ENCODE results near the gene HOXA3. TPM values are rescaled to one million over a fixed set of nuclear protein-coding genes. Genes with fewer than 3 reads are reported as not detected.

The HOXA3 gene
- polyA plus RNA-seq, 1 donor, result 19.1 TPM

GRCh38 chr7:27170426-27171324, 18.3 kb upstream of the HOXA3 start:
- 13% methylated on average over 9 of the region's 11 CpGs for WGBS (ENCODE audit: insufficient coverage, low lambda C conversion rate)
- peak overlapping the region; percentile 43 for H3K4me3 ChIP-seq (ENCODE audit: low read length)
- peaks cover 94% of the 10 kb centered on the region for H3K27me3 ChIP-seq (ENCODE audit: control insufficient read depth, insufficient read depth, low read length)
- no peaks in the 10 kb centered on the region for H3K36me3 ChIP-seq (ENCODE audit: control insufficient read depth, insufficient read depth, low read length)
- H3K4me1 ChIP-seq (ENCODE audit: control insufficient read depth, insufficient read depth, low read length), result peaks cover 3% of the 10 kb centered on the region
- peak overlapping the region; percentile 38 for H3K27ac ChIP-seq (ENCODE audit: low read length)
- no peak for DNase-seq
- peaks cover 43% of the 10 kb centered on the region for H3K9me3 ChIP-seq (ENCODE audit: control insufficient read depth, low read depth, low read length)

GRCh38 chr7:27169658-27170425, 17.5 kb upstream of the HOXA3 start:
- H3K27ac ChIP-seq (ENCODE audit: low read length), result peak overlapping the region; percentile 38
- no CpG with 5 or more reads among the region's 46 CpGs for WGBS (ENCODE audit: insufficient coverage, low lambda C conversion rate)
- DNase-seq, result no peak
- H3K4me1 ChIP-seq (ENCODE audit: control insufficient read depth, insufficient read depth, low read length), result peaks cover 3% of the 10 kb centered on the region
- peaks cover 49% of the 10 kb centered on the region for H3K9me3 ChIP-seq (ENCODE audit: control insufficient read depth, low read depth, low read length)
- peak overlapping the region; percentile 43 for H3K4me3 ChIP-seq (ENCODE audit: low read length)
- H3K27me3 ChIP-seq (ENCODE audit: control insufficient read depth, insufficient read depth, low read length), result peaks cover 94% of the 10 kb centered on the region
- H3K36me3 ChIP-seq (ENCODE audit: control insufficient read depth, insufficient read depth, low read length), result no peaks in the 10 kb centered on the region

- Histone ChIP-seq H3K9me3 (ENCODE audit: control insufficient read depth, low read depth, low read length) (peaks cover 52% of the 10 kb centered on the region), H3K4me1 (ENCODE audit: control insufficient read depth, insufficient read depth, low read length) (peaks cover 3% of the 10 kb centered on the region), H3K27me3 (ENCODE audit: control insufficient read depth, insufficient read depth, low read length) (peaks cover 95% of the 10 kb centered on the region), H3K4me3 (ENCODE audit: low read length) (peak overlapping the region; percentile 43), H3K36me3 (ENCODE audit: control insufficient read depth, insufficient read depth, low read length) (no peaks in the 10 kb centered on the region), H3K27ac (ENCODE audit: low read length) (peak overlapping the region; percentile 49)
- no peak for DNase-seq
- 42% methylated on average over 3 of the region's 25 CpGs for WGBS (ENCODE audit: insufficient coverage, low lambda C conversion rate)
Measured at GRCh38 chr7:27168265-27168947, 16.0 kb upstream of the HOXA3 start.

GRCh38 chr7:27167916-27168264, 15.5 kb upstream of the HOXA3 start:
- WGBS (ENCODE audit: insufficient coverage, low lambda C conversion rate), result no CpG with 5 or more reads among the region's 4 CpGs
- peaks cover 95% of the 10 kb centered on the region for H3K27me3 ChIP-seq (ENCODE audit: control insufficient read depth, insufficient read depth, low read length)
- H3K9me3 ChIP-seq (ENCODE audit: control insufficient read depth, low read depth, low read length), result peaks cover 48% of the 10 kb centered on the region
- no peak for DNase-seq
- peak overlapping the region; percentile 43 for H3K4me3 ChIP-seq (ENCODE audit: low read length)
- H3K36me3 ChIP-seq (ENCODE audit: control insufficient read depth, insufficient read depth, low read length), result no peaks in the 10 kb centered on the region
- peak overlapping the region; percentile 49 for H3K27ac ChIP-seq (ENCODE audit: low read length)
- peaks cover under 1% of the 10 kb centered on the region for H3K4me1 ChIP-seq (ENCODE audit: control insufficient read depth, insufficient read depth, low read length)

- Histone ChIP-seq H3K4me1 (ENCODE audit: control insufficient read depth, insufficient read depth, low read length) (no peaks in the 10 kb centered on the region), H3K36me3 (ENCODE audit: control insufficient read depth, insufficient read depth, low read length) (no peaks in the 10 kb centered on the region), H3K27ac (ENCODE audit: low read length) (peak overlapping the region; percentile 14), H3K4me3 (ENCODE audit: low read length) (peak overlapping the region; percentile 43), H3K27me3 (ENCODE audit: control insufficient read depth, insufficient read depth, low read length) (peaks cover 93% of the 10 kb centered on the region), H3K9me3 (ENCODE audit: control insufficient read depth, low read depth, low read length) (peaks cover 46% of the 10 kb centered on the region)
- no CpG with 5 or more reads among the region's 50 CpGs for WGBS (ENCODE audit: insufficient coverage, low lambda C conversion rate)
- no peak for DNase-seq
Measured at GRCh38 chr7:27166531-27167505, 14.4 kb upstream of the HOXA3 start.

- H3K27me3 ChIP-seq (ENCODE audit: control insufficient read depth, insufficient read depth, low read length), result peaks cover 91% of the 10 kb centered on the region
- peaks cover 3% of the 10 kb centered on the region for H3K4me1 ChIP-seq (ENCODE audit: control insufficient read depth, insufficient read depth, low read length)
- H3K36me3 ChIP-seq (ENCODE audit: control insufficient read depth, insufficient read depth, low read length), result no peaks in the 10 kb centered on the region
- no peak for DNase-seq
- peak overlapping the region; percentile 14 for H3K27ac ChIP-seq (ENCODE audit: low read length)
- peak overlapping the region; percentile 43 for H3K4me3 ChIP-seq (ENCODE audit: low read length)
- no CpG with 5 or more reads among the region's 46 CpGs for WGBS (ENCODE audit: insufficient coverage, low lambda C conversion rate)
- H3K9me3 ChIP-seq (ENCODE audit: control insufficient read depth, low read depth, low read length), result peaks cover 46% of the 10 kb centered on the region
Measured at GRCh38 chr7:27165996-27166530, 13.7 kb upstream of the HOXA3 start.

- H3K27me3 ChIP-seq (ENCODE audit: control insufficient read depth, insufficient read depth, low read length), result peaks cover 96% of the 10 kb centered on the region
- H3K4me3 ChIP-seq (ENCODE audit: low read length), result peak within 1 kb of the TSS; percentile 43
- H3K27ac ChIP-seq (ENCODE audit: low read length), result peak within 1 kb of the TSS; percentile 14
- peaks cover 5% of the 10 kb centered on the region for H3K4me1 ChIP-seq (ENCODE audit: control insufficient read depth, insufficient read depth, low read length)
- no peaks in the 10 kb centered on the region for H3K36me3 ChIP-seq (ENCODE audit: control insufficient read depth, insufficient read depth, low read length)
- no peak for DNase-seq
- H3K9me3 ChIP-seq (ENCODE audit: control insufficient read depth, low read depth, low read length), result peaks cover 49% of the 10 kb centered on the region
- 12% methylated on average over 4 of the region's 82 CpGs for WGBS (ENCODE audit: insufficient coverage, low lambda C conversion rate)
Measured at GRCh38 chr7:27165089-27165995, 13.0 kb upstream of the HOXA3 start, which contains the start of gene HOXA9. TSS of gene HOXA9 (minus strand) at chr7:27165537. CDS start at chr7:27165457, 80 bp downstream.

GRCh38 chr7:27164367-27165088, 12.1 kb upstream of the HOXA3 start:
- WGBS (ENCODE audit: insufficient coverage, low lambda C conversion rate), result no CpG with 5 or more reads among the region's 47 CpGs
- Histone ChIP-seq H3K36me3 (ENCODE audit: control insufficient read depth, insufficient read depth, low read length) (no peaks in the 10 kb centered on the region), H3K27me3 (ENCODE audit: control insufficient read depth, insufficient read depth, low read length) (peaks cover 96% of the 10 kb centered on the region), H3K4me3 (ENCODE audit: low read length) (peak overlapping the region; percentile 43), H3K9me3 (ENCODE audit: control insufficient read depth, low read depth, low read length) (peaks cover 46% of the 10 kb centered on the region), H3K4me1 (ENCODE audit: control insufficient read depth, insufficient read depth, low read length) (peaks cover 9% of the 10 kb centered on the region), H3K27ac (ENCODE audit: low read length) (peak overlapping the region; percentile 8)
- no peak for DNase-seq
